ENCODE measurements around the gene BPIFB4.
"Not testable (repeated sequence)": the region's sequence is repeated elsewhere in the genome, so short reads cannot be mapped to it uniquely, and the experiment has no call there.

Gene BPIFB4

GRCh38 chr20:33079259-33079658, at the start of gene BPIFB4:
TSS of gene BPIFB4 (plus strand) at chr20:33079643. CDS start at chr20:33081527, 1,884 bp downstream.
- no peak for DNase-seq (ENCODE audit: low read depth in 1 of 2, low spot score in 1 of 2)

- DNase-seq (ENCODE audit: low read depth in 1 of 2, low spot score in 1 of 2): no peak
Measured at GRCh38 chr20:33030076-33030475, 49.4 kb upstream of the BPIFB4 start.

GRCh38 chr20:33030569-33030968, 48.9 kb upstream of the BPIFB4 start:
- no peak for DNase-seq (ENCODE audit: low read depth in 1 of 2, low spot score in 1 of 2)

DNA sequence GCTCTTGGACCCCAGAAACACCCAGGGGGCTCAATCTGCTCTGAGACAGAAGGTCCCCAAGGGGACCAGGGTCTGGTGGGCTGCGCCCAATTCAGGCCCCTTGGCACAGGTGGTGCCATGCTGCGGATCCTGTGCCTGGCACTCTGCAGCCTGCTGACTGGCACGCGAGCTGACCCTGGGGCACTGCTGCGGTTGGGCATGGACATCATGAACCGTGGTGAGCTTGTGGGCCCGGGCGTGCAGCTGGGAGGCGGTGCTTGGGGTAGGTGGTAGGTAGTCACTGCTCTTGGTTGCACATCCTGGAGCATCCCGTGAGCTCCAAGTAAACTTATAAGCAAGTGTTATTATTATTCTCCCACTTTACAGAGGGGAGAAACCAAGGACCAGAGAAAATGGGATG, 47.9 kb upstream of the BPIFB4 start, which contains the start of gene BPIFB6:
Gene BPIFB6, plus strand, starts transcription at position 118 of the 400 bp plus-strand sequence. Its CDS starts 0 bp downstream, at position 118.
- DNase-seq (ENCODE audit: low read depth in 1 of 2, low spot score in 1 of 2): no peak

GRCh38 chr20:33032555-33032954, 46.9 kb upstream of the BPIFB4 start:
- DNase-seq (ENCODE audit: low read depth in 1 of 2, low spot score in 1 of 2): no peak

- no peak for DNase-seq (ENCODE audit: low read depth in 1 of 2, low spot score in 1 of 2)
Measured at GRCh38 chr20:33033381-33033780, 46.1 kb upstream of the BPIFB4 start.

- no peak for DNase-seq (ENCODE audit: low read depth in 1 of 2, low spot score in 1 of 2)
Measured at GRCh38 chr20:33034115-33034514, 45.3 kb upstream of the BPIFB4 start.

- DNase-seq (ENCODE audit: low read depth in 1 of 2, low spot score in 1 of 2): no peak
Measured at GRCh38 chr20:33034901-33035492, 44.4 kb upstream of the BPIFB4 start.

DNA sequence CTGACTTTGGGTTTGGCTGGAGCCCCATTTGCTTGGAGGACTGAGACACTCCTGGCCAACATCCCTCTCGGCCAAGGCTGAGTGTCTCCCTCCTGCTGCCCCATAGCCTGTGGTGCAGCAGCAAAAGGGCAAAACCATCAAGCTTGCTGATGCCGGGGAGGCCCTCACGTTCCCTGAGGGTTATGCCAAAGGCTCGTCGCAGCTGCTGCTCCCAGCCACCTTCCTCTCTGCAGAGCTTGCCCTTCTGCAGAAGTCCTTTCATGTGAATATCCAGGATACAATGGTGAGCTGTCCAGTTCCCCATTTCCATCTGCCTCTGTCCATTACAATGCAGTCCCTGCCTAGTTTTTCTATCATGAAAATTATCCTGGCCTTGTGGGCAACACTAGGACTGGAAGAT, 42.0 kb upstream of the BPIFB4 start:
- no peak for DNase-seq (ENCODE audit: low read depth in 1 of 2, low spot score in 1 of 2)

- no peak for DNase-seq (ENCODE audit: low read depth in 1 of 2, low spot score in 1 of 2)
Measured at GRCh38 chr20:33038243-33038642, 41.2 kb upstream of the BPIFB4 start.

DNA sequence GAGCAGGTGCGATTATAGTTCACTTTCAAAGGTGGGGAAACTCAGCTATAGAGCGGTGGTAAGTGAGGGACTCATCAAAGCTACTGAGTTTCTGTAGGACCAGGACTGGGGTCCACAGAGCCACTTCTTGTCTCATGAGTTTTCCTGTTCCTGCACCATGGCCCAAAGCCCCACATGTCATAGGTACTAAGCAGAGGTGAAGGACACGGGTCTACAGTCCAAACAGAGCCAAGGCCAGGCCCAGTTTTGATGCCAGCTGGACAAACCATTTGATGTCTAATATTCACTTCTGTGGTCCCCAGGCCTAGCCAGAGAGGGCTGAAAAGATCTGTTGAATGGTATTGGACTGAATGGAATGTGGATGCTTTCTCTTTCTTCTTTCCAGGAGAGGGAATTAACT, 37.0 kb upstream of the BPIFB4 start:
- no peak for DNase-seq (ENCODE audit: low read depth in 1 of 2, low spot score in 1 of 2)

DNA sequence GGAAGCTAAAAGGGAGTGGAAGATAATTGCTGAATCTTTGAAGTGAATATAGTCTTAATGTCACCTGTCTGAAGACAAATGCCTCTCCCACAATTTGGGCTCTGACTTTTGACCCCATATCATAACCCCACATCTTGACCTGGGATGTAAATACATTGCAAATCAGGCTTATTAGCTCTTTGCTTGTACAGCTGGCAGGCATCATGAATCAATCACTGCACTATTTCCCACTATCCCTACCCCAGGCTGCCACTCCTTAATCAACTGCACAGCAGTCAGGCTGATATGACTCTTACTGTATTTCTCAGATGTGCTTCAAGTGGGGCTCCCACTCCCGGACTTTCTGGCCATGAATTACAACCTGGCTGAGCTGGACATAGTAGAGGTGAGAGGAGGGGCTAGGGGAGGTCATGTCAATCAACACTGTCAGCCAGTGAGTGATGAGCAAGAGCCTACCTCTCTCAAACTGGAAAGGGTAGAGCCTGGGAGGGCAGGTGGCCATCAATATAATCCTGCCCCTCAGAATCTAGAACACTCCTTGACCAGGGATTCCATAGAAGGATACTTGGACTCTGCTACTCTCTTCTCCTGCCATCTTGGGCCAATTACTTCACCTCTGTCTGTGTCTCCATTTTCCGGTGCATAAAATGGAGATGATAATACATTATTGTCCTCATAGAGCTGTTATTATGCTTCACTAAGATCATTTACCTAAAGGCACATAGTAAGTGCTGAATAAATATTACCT, 36.3 kb upstream of the BPIFB4 start:
- no peak for DNase-seq (ENCODE audit: low read depth in 1 of 2, low spot score in 1 of 2)

GRCh38 chr20:33043731-33044181, 35.7 kb upstream of the BPIFB4 start:
- DNase-seq (ENCODE audit: low read depth in 1 of 2, low spot score in 1 of 2): no peak

DNA sequence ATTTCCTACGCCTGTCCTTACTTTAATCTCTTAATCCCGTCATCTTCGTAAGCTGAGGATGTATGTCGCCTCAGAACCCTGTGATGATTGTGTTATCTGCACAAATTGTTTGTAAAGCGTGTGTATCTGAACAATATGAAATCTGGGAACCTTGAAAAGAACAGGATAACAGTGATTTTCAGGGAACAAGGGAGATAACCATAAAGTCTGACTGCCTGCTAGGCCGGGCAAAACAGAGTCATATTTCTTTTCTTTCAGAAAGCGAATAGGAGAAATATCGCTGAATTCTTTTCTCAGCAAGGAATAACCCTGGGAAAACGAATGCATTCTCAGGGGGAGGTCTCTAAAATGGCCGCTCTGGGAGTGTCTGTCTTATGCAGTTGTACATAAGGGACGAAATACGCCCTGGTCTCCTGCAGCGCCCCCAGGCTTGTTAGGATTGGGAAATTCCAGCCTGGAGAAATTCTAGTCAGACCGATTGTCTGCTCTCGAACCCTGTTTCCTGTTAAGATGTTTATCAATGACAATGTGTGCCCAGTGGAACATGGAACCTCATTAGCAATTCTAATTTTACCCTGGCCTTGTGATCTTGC, 34.2 kb upstream of the BPIFB4 start:
- DNase-seq (ENCODE audit: low read depth in 1 of 2, low spot score in 1 of 2): not testable (repeated sequence)

DNA sequence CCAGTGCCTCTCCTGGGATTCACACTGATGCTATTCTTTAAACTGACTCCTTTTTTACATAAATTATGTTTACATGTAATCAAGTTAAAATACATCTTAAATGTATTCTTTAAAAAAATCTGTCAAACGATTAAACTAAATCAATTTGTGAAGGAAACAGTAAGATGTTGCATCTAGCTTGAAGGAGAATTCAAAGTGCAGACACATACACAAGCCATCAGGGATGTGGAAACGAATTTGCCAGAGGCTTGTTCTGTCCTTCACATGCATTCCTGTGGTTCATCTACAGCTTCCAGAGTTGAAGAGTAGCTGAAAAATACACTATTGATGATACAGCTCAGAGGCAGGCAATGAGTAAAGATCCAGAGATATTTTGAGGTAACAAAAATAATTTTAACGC, 33.0 kb upstream of the BPIFB4 start:
- no peak for DNase-seq (ENCODE audit: low read depth in 1 of 2, low spot score in 1 of 2)

DNA sequence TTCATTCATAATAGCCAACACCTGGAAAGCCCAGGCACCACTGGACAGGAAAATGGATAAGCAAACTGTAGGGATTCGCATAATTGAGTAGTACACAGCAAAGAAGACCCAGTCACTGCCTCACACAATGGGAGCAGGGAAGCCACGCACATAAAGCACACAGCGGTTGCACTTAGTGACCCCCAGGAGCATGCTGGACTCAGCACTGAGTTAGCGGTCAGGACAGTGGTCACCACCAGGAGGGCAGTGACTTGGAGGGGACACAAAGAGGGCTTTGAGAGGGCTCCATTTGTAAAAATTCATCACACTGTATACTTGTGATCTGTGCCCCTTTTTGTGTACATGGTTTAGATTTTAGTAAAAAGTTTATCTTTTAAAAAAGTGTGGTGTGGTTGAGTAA, 28.1 kb upstream of the BPIFB4 start:
- no peak for DNase-seq (ENCODE audit: low read depth in 1 of 2, low spot score in 1 of 2)

- no peak for DNase-seq (ENCODE audit: low read depth in 1 of 2, low spot score in 1 of 2)
Measured at GRCh38 chr20:33053291-33054106, 25.9 kb upstream of the BPIFB4 start, which contains the start of gene BPIFB3. TSS of gene BPIFB3 (plus strand) at chr20:33053903. CDS start at chr20:33055436, 1,533 bp downstream.

DNA sequence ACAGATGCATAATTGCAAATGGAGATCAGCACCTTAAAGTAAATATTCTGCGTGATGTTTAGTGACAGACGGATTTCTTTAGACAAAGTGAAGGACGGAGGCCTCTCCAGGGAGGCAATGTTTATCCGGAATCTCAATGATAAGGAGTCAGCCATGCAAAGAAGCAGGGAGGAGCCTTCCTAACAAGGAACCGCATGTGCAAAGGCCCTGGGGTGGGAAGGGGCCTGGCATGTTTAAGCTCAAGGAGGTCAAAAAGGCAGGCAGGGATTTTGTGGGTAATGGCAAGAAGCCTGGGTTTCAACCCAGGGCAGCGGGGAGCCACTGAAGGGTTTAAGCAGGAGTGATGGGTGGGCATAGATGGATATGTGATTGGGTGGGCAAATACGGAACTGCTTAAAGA, 25.1 kb upstream of the BPIFB4 start:
- no peak for DNase-seq (ENCODE audit: low read depth in 1 of 2, low spot score in 1 of 2)

DNA sequence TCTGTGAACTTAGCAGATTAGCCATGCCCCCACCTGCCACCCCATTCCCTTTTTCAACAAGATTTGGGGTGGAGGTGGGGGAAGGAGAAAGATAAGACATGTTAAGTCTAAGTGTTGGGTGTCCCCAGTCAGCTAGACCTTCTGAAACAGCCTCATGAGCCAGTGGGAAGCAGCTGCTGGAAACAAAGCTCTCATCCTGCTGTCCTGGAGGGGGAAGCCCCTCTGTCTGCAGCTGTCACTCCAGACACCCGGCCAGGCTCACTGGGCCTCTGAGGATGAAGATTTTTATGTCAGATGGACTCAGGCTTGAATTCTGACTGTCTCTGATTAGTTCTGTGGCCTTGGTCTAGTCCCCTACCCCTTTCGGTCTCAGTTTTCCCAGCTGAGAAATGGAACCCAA, 24.7 kb upstream of the BPIFB4 start:
- no peak for DNase-seq (ENCODE audit: low read depth in 1 of 2, low spot score in 1 of 2)

DNA sequence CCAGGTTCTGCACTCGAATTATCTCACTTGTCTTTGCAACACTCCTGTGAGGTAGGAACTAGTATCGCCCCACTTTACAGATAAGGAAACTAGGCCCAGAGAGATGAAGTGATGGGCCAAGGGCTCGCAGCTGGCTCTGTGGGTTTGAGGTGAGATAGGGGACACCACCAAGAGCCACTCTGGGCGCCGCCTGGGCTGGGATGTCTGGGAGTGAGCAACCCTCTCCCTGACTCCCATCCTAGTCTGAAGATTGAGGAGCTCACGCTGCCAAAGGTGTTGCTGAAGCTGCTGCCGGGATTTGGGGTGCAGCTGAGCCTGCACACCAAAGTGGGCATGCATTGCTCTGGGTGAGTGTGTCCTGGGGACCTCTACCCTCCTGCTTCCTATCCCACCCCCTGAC, 20.3 kb upstream of the BPIFB4 start:
- no peak for DNase-seq (ENCODE audit: low read depth in 1 of 2, low spot score in 1 of 2)

GRCh38 chr20:33059741-33060390, 19.6 kb upstream of the BPIFB4 start:
- no peak for DNase-seq (ENCODE audit: low read depth in 1 of 2, low spot score in 1 of 2)

Measured in activated T-helper 1 cell treated with anti-CD3 and anti-CD28 coated beads, Interleukin-2, amount 50 U/mL, for 16 hours (primary cell).